Measurements from ENCODE around the gene TSPAN4. TPM values are rescaled to one million over a fixed set of nuclear protein-coding genes. Genes with fewer than 3 reads are reported as not detected.

Gene TSPAN4
- total RNA-seq, 2 experiments from 2014 or later, result 9.4 to 12.1 TPM

- POLR2A ChIA-PET, result no interaction called here
- no peak overlapping the region for H2AFZ ChIP-seq (ENCODE audit: low read length)
- H3K4me3 ChIP-seq (ENCODE audit: low read depth, low read length, poor library complexity, severe bottlenecking), result no peak overlapping the region
- intact Hi-C loops (cut with micrococcal nuclease; ENCODE audit: unreplicated experiment), result no loop called here
- H3K9me2 ChIP-seq (ENCODE audit: insufficient read depth, low read length), result no peaks in the 10 kb centered on the region
- H3K9me3 ChIP-seq (ENCODE audit: low read length), result no peaks in the 10 kb centered on the region
- no peak overlapping the region for H3K27ac ChIP-seq (ENCODE audit: low read depth, low read length, poor library complexity, severe bottlenecking)
- CTCF ChIA-PET (ENCODE audit: unreplicated experiment), result interaction anchor here (0.8 kb wide), 1 partner anchor 9 kb away, joined by 3 read pairs; no protein-coding TSS in a partner anchor
- BruUV-seq (replicated peaks), result no TSS peak
- peaks cover 33% of the 10 kb centered on the region for H3K36me3 ChIP-seq (ENCODE audit: insufficient read depth, low read length)
- TF ChIP-seq EZH2phosphoT487 (IDR thresholded peaks at IDR 0.05; ENCODE audit: borderline replicate concordance, low read depth, low read length), result no peak
- no peak for TF ChIP-seq CTCF (conservative IDR thresholded peaks at IDR 0.05; ENCODE audit: low read length)
- H3K4me2 ChIP-seq (ENCODE audit: low read length), result no peak overlapping the region
- H3K79me2 ChIP-seq (ENCODE audit: insufficient read depth, low read depth, low read length), result peaks cover 18% of the 10 kb centered on the region
- DNase-seq (ENCODE audit: low spot score), result no peak
- H4K20me1 ChIP-seq (ENCODE audit: insufficient read depth, low read length), result peaks cover 12% of the 10 kb centered on the region; the same call in 1 of the 2 replicates
- peaks cover 14% of the 10 kb centered on the region for H3K4me1 ChIP-seq (ENCODE audit: insufficient read depth, low read length, poor library complexity, severe bottlenecking)
These were observed 4.0 kb upstream of the TSPAN4 start for GRCh38 chr11:838441-839279.

GRCh38 chr11:839280-839623 is 3.4 kb upstream of the TSPAN4 start:
- no peak for DNase-seq (ENCODE audit: low spot score)
- ChIA-PET POLR2A (no interaction called here), CTCF (ENCODE audit: unreplicated experiment) (no interaction called here)
- H3K9me2 ChIP-seq (ENCODE audit: insufficient read depth, low read length), result no peaks in the 10 kb centered on the region
- no peak overlapping the region for H3K27ac ChIP-seq (ENCODE audit: low read depth, low read length, poor library complexity, severe bottlenecking)
- peaks cover 33% of the 10 kb centered on the region for H3K36me3 ChIP-seq (ENCODE audit: insufficient read depth, low read length)
- H3K79me2 ChIP-seq (ENCODE audit: insufficient read depth, low read depth, low read length), result peaks cover 18% of the 10 kb centered on the region
- no TSS peak for BruUV-seq (replicated peaks)
- H4K20me1 ChIP-seq (ENCODE audit: insufficient read depth, low read length), result peaks cover 12% of the 10 kb centered on the region; the same call in 1 of the 2 replicates
- intact Hi-C loops (cut with micrococcal nuclease; ENCODE audit: unreplicated experiment), result no loop called here
- no peak overlapping the region for H2AFZ ChIP-seq (ENCODE audit: low read length)
- H3K4me1 ChIP-seq (ENCODE audit: insufficient read depth, low read length, poor library complexity, severe bottlenecking), result peaks cover 20% of the 10 kb centered on the region
- no peak overlapping the region for H3K4me2 ChIP-seq (ENCODE audit: low read length)
- no peak overlapping the region for H3K4me3 ChIP-seq (ENCODE audit: low read depth, low read length, poor library complexity, severe bottlenecking)
- TF ChIP-seq EZH2phosphoT487 (IDR thresholded peaks at IDR 0.05; ENCODE audit: borderline replicate concordance, low read depth, low read length), result no peak
- TF ChIP-seq CTCF (conservative IDR thresholded peaks at IDR 0.05; ENCODE audit: low read length), result no peak
- no peaks in the 10 kb centered on the region for H3K9me3 ChIP-seq (ENCODE audit: low read length)

All from OCI-LY7 (cell line).